Measurements from ENCODE around the gene ATL1.

ATL1 gene

GRCh38 chr14:50631408-50631821, 71.5 kb downstream of the ATL1 start:
- DNase-seq (ENCODE audit: low read depth), result no peak
- TF ChIP-seq, protein P1, sequence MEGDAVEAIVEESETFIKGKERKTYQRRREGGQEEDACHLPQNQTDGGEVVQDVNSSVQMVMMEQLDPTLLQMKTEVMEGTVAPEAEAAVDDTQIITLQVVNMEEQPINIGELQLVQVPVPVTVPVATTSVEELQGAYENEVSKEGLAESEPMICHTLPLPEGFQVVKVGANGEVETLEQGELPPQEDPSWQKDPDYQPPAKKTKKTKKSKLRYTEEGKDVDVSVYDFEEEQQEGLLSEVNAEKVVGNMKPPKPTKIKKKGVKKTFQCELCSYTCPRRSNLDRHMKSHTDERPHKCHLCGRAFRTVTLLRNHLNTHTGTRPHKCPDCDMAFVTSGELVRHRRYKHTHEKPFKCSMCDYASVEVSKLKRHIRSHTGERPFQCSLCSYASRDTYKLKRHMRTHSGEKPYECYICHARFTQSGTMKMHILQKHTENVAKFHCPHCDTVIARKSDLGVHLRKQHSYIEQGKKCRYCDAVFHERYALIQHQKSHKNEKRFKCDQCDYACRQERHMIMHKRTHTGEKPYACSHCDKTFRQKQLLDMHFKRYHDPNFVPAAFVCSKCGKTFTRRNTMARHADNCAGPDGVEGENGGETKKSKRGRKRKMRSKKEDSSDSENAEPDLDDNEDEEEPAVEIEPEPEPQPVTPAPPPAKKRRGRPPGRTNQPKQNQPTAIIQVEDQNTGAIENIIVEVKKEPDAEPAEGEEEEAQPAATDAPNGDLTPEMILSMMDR (IDR thresholded peaks at IDR 0.05; ENCODE audit: control insufficient read depth, insufficient read depth, low read depth, low read length, missing control alignments), result no peak
- no peak overlapping the region for H3K4me3 ChIP-seq (ENCODE audit: control insufficient read depth, low read depth, low read length)

- no peak overlapping the region for H3K4me3 ChIP-seq (ENCODE audit: control insufficient read depth, low read depth, low read length)
- no peak for DNase-seq (ENCODE audit: low read depth)
- TF ChIP-seq, protein P1 (IDR thresholded peaks at IDR 0.05; ENCODE audit: control insufficient read depth, insufficient read depth, low read depth, low read length, missing control alignments), result no peak
These were observed 74.0 kb downstream of the ATL1 start for GRCh38 chr14:50633954-50634353.

DNA sequence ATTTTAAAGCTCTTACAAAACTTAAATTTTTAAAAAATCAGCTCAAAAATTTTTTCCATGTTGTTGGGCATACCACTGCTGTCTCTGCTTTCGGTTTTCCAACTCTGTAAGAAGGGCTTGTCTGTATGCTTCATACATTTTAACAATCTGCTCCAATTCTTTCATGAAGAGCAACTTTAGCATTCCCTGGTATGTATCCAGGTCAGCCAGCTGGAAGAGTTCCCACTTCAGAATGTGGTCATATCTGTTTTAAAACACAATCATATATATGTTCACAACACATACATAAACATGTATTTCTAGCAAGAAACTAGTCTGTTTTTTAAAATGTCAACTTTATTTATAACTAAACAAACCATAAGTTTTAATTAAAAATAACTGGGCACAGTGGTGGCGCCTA, 75.2 kb downstream of the ATL1 start:
- TF ChIP-seq, protein P1 (IDR thresholded peaks at IDR 0.05; ENCODE audit: control insufficient read depth, insufficient read depth, low read depth, low read length, missing control alignments), result no peak
- DNase-seq (ENCODE audit: low read depth), result no peak
- H3K4me3 ChIP-seq (ENCODE audit: control insufficient read depth, low read depth, low read length), result no peak overlapping the region

DNA sequence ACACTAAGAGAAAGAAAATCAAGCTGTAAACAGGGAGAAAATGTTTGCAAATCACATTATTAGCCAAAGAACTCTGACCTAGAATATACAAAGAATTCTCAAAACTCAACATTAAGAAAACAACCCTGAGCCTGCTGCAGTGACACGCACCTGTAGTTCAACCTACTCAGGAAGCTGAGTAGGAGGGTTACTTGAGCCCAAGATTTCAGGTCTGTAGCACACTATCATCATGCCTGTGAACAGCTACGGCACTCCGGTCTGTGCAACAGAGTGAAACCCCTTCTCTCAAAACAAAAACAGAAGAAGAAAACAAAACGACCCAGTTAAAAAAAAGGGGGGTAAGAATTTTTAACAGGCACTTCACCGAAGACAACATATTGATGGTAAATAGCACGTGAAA, 87.3 kb downstream of the ATL1 start:
- DNase-seq (ENCODE audit: low read depth), result no peak
- TF ChIP-seq, protein P1 (IDR thresholded peaks at IDR 0.05; ENCODE audit: control insufficient read depth, insufficient read depth, low read depth, low read length, missing control alignments), result no peak
- no peak overlapping the region for H3K4me3 ChIP-seq (ENCODE audit: control insufficient read depth, low read depth, low read length)

DNA sequence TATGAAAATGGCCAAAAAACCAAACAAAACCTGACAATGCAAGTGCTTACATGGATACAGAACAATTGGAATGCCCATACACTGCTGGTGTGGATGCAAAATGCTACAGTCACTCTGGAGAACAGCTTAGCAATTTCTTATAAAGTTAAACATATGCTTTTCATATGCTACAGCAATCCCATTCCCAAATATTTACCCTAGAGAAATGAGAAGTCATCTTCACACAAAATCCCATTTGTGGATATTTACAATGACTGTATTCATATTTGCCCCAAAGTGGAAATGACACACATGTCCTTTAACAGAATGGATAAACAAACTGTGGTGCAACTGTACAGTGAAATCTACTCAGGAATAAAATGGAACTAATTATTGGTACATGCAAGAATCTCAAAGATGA, 87.8 kb downstream of the ATL1 start:
- TF ChIP-seq, protein P1 (IDR thresholded peaks at IDR 0.05; ENCODE audit: control insufficient read depth, insufficient read depth, low read depth, low read length, missing control alignments), result no peak
- no peak overlapping the region for H3K4me3 ChIP-seq (ENCODE audit: control insufficient read depth, low read depth, low read length)
- no peak for DNase-seq (ENCODE audit: low read depth)

DNA sequence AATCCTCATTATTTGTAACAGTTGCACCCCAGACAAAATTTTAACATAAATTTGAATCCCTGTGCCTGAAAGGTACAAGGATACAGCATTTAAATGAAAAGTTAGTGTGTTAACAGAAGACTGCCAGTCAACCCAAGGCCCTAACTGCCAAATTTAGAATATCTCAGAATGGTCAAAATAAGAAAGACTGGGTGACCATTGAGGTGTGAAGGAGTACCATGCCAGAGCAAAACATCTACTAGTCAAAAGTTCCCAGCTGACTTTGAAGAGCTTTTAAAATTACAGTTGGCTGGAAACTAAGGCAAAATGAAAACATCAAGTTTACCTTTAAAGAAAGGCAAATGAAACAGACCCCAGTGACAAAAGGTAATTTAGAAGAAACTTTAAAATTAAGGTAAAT, 89.7 kb downstream of the ATL1 start:
- DNase-seq (ENCODE audit: low read depth), result no peak
- TF ChIP-seq, protein P1 (IDR thresholded peaks at IDR 0.05; ENCODE audit: control insufficient read depth, insufficient read depth, low read depth, low read length, missing control alignments), result no peak
- H3K4me3 ChIP-seq (ENCODE audit: control insufficient read depth, low read depth, low read length), result no peak overlapping the region

GRCh38 chr14:50656776-50657175, 96.8 kb downstream of the ATL1 start:
- TF ChIP-seq, protein P1 (IDR thresholded peaks at IDR 0.05; ENCODE audit: control insufficient read depth, insufficient read depth, low read depth, low read length, missing control alignments), result no peak
- H3K4me3 ChIP-seq (ENCODE audit: control insufficient read depth, low read depth, low read length), result no peak overlapping the region
- no peak for DNase-seq (ENCODE audit: low read depth)

Data from AG09309 (cell line).